ENCODE results near the gene PTPRM. TPM values are rescaled to one million over a fixed set of nuclear protein-coding genes. Genes with fewer than 3 reads are reported as not detected.

Gene PTPRM
- total RNA-seq, 1 experiment from 2014 or later = 6.2 TPM

- no CpG with 5 or more reads among the region's 2 CpGs for WGBS (ENCODE audit: extremely low coverage, insufficient read length, low lambda C conversion rate)
- no peak overlapping the region for H2BK5ac ChIP-seq (ENCODE audit: insufficient read length, low read length)
- H3K79me2 ChIP-seq (ENCODE audit: insufficient read depth, low read length) = no peaks in the 10 kb centered on the region
- H3K4me1 Mint-ChIP-seq = peaks cover 24 to 31% of the 10 kb centered on the region in 2 experiments
- no peak overlapping the region for H2AFZ ChIP-seq (ENCODE audit: low read length)
- peaks cover 7% of the 10 kb centered on the region; the same call in 1 of the 2 replicates for H3K4me1 ChIP-seq (ENCODE audit: insufficient read depth, low read length)
- H4K91ac ChIP-seq (ENCODE audit: insufficient read length, low read depth, low read length) = no peak overlapping the region
- H4K20me1 ChIP-seq (ENCODE audit: control insufficient read depth, insufficient read depth, insufficient read length) = no peaks in the 10 kb centered on the region
- H3K56ac ChIP-seq (ENCODE audit: insufficient read length, low read depth, low read length) = no peak overlapping the region
- no peak overlapping the region for H3K27ac Mint-ChIP-seq
- no peak overlapping the region for H3K4me3 Mint-ChIP-seq
- H2BK20ac ChIP-seq (ENCODE audit: low read depth, low read length, poor library complexity, severe bottlenecking) = no peak overlapping the region
- no peak overlapping the region for H3K9ac ChIP-seq (ENCODE audit: extremely low read depth, insufficient read length, low read length)
- H3K14ac ChIP-seq (ENCODE audit: insufficient read depth, low read length) = no peak overlapping the region
- H3T11ph ChIP-seq (ENCODE audit: low read length) = no peak overlapping the region
- no peak overlapping the region for H2AK5ac ChIP-seq (ENCODE audit: insufficient read length, low read length)
- no peak overlapping the region for H3K27ac ChIP-seq (ENCODE audit: insufficient read length, low read depth, low read length)
- TF ChIP-seq CTCF (conservative IDR thresholded peaks at IDR 0.05) = peak; percentile 52; the same call in 2 of the 3 replicates
- H3K4ac ChIP-seq (ENCODE audit: low read depth, low read length) = no peak overlapping the region
- H3K27me3 ChIP-seq (ENCODE audit: insufficient read depth, low read length) = no peaks in the 10 kb centered on the region
- H3K18ac ChIP-seq (ENCODE audit: insufficient read length, low read depth, low read length) = no peak overlapping the region
- no peak overlapping the region for H2BK12ac ChIP-seq (ENCODE audit: insufficient read length, low read depth, low read length)
- no peak overlapping the region for H4K5ac ChIP-seq (ENCODE audit: insufficient read length, low read depth, low read length)
- no peak overlapping the region for H3K23ac ChIP-seq (ENCODE audit: insufficient read length, low read depth, low read length)
- no peak overlapping the region for H2BK120ac ChIP-seq (ENCODE audit: low read depth, low read length, poor library complexity, severe bottlenecking)
- no peaks in the 10 kb centered on the region for H3K79me1 ChIP-seq (ENCODE audit: insufficient read depth, low read depth, low read length, poor library complexity, severe bottlenecking)
- no peaks in the 10 kb centered on the region for H3K36me3 Mint-ChIP-seq (ENCODE audit: insufficient read depth in 1 of 3, low read depth in 3 of 3)
- H4K8ac ChIP-seq (replicated peaks; ENCODE audit: insufficient read length, low read depth, low read length) = no peak overlapping the region
- H2BK15ac ChIP-seq (ENCODE audit: low read depth, low read length) = no peak overlapping the region
- no peaks in the 10 kb centered on the region; a peak in 1 of 5 replicates for H3K9me3 Mint-ChIP-seq
- H3K4me2 ChIP-seq (ENCODE audit: insufficient read depth, insufficient read length, low read length) = no peak overlapping the region
- no peaks in the 10 kb centered on the region for H3K9me3 ChIP-seq (ENCODE audit: control insufficient read depth, low read depth, low read length)
- no peaks in the 10 kb centered on the region for H3K23me2 ChIP-seq (ENCODE audit: insufficient read length, low read depth, low read length, poor library complexity, severe bottlenecking)
- DNase-seq = no peak
- no peaks in the 10 kb centered on the region for H3K27me3 Mint-ChIP-seq (ENCODE audit: low read depth)
Measured at GRCh38 chr18:8052237-8052701, 485.2 kb downstream of the PTPRM start.
